ENCODE measurements around the gene RPS6KA3. TPM values are rescaled to one million over a fixed set of nuclear protein-coding genes. Genes with fewer than 3 reads are reported as not detected.

RPS6KA3 gene
- total and polyA plus RNA-seq, 2 of the 8 experiments (the other 6 are each of a cell fraction or from before 2014, with no cell fraction given): 7.1 to 13.0 TPM

- Histone ChIP-seq H4K5ac (ENCODE audit: insufficient read length, low read depth, low read length) (no peak overlapping the region), H2BK120ac (replicated peaks; ENCODE audit: low read depth, low read length) (no peak overlapping the region), H3K23me2 (ENCODE audit: low read depth, low read length) (peaks cover 3% of the 10 kb centered on the region; the same call in 1 of the 2 replicates), H3K9ac (replicated peaks in 1 of 4; ENCODE audit: extremely low read depth in 1 of 4, low read depth in 3 of 4, low read length in 3 of 4) (no peak overlapping the region), H3K27ac (ENCODE audit: low read depth, low read length) (no peak overlapping the region), H4K8ac (ENCODE audit: extremely low read depth, insufficient read depth, low read length) (no peak overlapping the region), H3K14ac (ENCODE audit: insufficient read length) (no peak overlapping the region), H2BK20ac (ENCODE audit: low read length) (no peak overlapping the region), H2BK15ac (ENCODE audit: low read length) (no peak overlapping the region), H2AK5ac (ENCODE audit: low read depth, low read length) (no peak overlapping the region), H2AFZ (ENCODE audit: low read length) (no peak overlapping the region), H3K4me3 (ENCODE audit: extremely low read depth in 1 of 4, insufficient read depth in 2 of 4, low read depth in 3 of 4, low read length in 4 of 4) (no peak overlapping the region), H3K4me1 (replicated peaks in 1 of 4; ENCODE audit: control insufficient read depth in 3 of 4, insufficient read depth in 4 of 4, low read length in 3 of 4) (peaks cover 0 to 4% (median 0%) of the 10 kb centered on the region in 4 experiments; a peak in 3 of 7 replicates), H3K27me3 (replicated peaks in 1 of 4; ENCODE audit: control insufficient read depth in 3 of 4, extremely low read depth in 1 of 4, insufficient read depth in 3 of 4, low read length in 3 of 4) (peaks cover 4 to 17% (median 13%) of the 10 kb centered on the region in 4 experiments), H3K79me2 (ENCODE audit: control insufficient read depth in 1 of 2, insufficient read depth in 2 of 2, low read length in 2 of 2) (peaks cover 0 to 5% of the 10 kb centered on the region in 2 experiments; a peak in 2 of 4 replicates), H2BK5ac (ENCODE audit: low read depth, low read length) (no peak overlapping the region), H3K4me2 (ENCODE audit: insufficient read depth in 1 of 2, low read depth in 2 of 2, low read length in 2 of 2) (no peak overlapping the region), H3K23ac (ENCODE audit: insufficient read length) (no peak overlapping the region), H3K79me1 (ENCODE audit: low read depth, low read length) (no peaks in the 10 kb centered on the region), H3K36me3 (ENCODE audit: control insufficient read depth in 2 of 4, insufficient read depth in 4 of 4, low read length in 3 of 4) (no peaks in the 10 kb centered on the region), H3K9me3 (ENCODE audit: insufficient read depth in 2 of 2, low read depth in 1 of 2, low read length in 1 of 2) (no peaks in the 10 kb centered on the region), H3K56ac (replicated peaks; ENCODE audit: insufficient read length, low read depth, low read length) (no peak overlapping the region), H3K4ac (replicated peaks; ENCODE audit: insufficient read length, low read depth, low read length) (no peak overlapping the region), H3K18ac (ENCODE audit: extremely low read depth, low read length) (no peak overlapping the region), H4K20me1 (replicated peaks in 1 of 2; ENCODE audit: control insufficient read depth in 1 of 2, insufficient read depth in 2 of 2, low read length in 2 of 2) (peaks cover 0 to 3% of the 10 kb centered on the region in 2 experiments), H4K91ac (replicated peaks; ENCODE audit: insufficient read length, low read length) (no peak overlapping the region), H2BK12ac (ENCODE audit: low read depth, low read length) (no peak overlapping the region)
- DNase-seq (ENCODE audit: low read depth in 1 of 2, low spot score in 2 of 2) (no peak), FAIRE-seq (no peak)
- CTCF ChIA-PET (ENCODE audit: partially characterized antibody): interaction anchor here (0.7 to 1.0 kb wide), 2 partner anchors 84 to 500 kb away, joined by 3 to 5 read pairs; no protein-coding TSS in a partner anchor
- POLR2A ChIA-PET (ENCODE audit: partially characterized antibody): no interaction called here
- WGBS, 2 experiments (ENCODE audit: extremely low coverage in 1 of 2, insufficient coverage in 1 of 2, insufficient read length in 1 of 2, insufficient replicate concordance in 2 of 2, low coverage in 1 of 2, low lambda C conversion rate in 2 of 2, missing lambda C conversion rate in 1 of 2): 73% methylated on average over 4 of the region's 4 CpGs; no CpG with 5 or more reads in 1 of the 2 experiments
- no peak for TF ChIP-seq SP4 (IDR thresholded peaks at IDR 0.05; ENCODE audit: low read length)
- no peak for TF ChIP-seq GTF2F1 (IDR thresholded peaks at IDR 0.05; ENCODE audit: borderline replicate concordance, low read depth, low read length)
- no peak for TF ChIP-seq EP300 (IDR thresholded peaks at IDR 0.05; ENCODE audit: borderline replicate concordance in 1 of 2, low read depth in 2 of 2, low read length in 2 of 2)
- TF ChIP-seq POLR2AphosphoS5 (IDR thresholded peaks at IDR 0.05; ENCODE audit: low read depth, low read length): no peak
- TF ChIP-seq SP1 (IDR thresholded peaks at IDR 0.05; ENCODE audit: low read depth, low read length): no peak
- TF ChIP-seq TAF7 (optimal IDR thresholded peaks at IDR 0.05; ENCODE audit: borderline replicate concordance, low read depth, low read length): no peak
- no peak for TF ChIP-seq SIRT6 (IDR thresholded peaks at IDR 0.05; ENCODE audit: low read length)
- no peak for TF ChIP-seq SIN3A (conservative IDR thresholded peaks at IDR 0.05 in 1 of 2, IDR thresholded peaks at IDR 0.05 in 1 of 2; ENCODE audit: low read depth in 1 of 2, low read length in 2 of 2)
- no peak for TF ChIP-seq RFX5 (IDR thresholded peaks at IDR 0.05; ENCODE audit: borderline replicate concordance, low read depth, low read length)
- TF ChIP-seq ZNF274 (IDR thresholded peaks at IDR 0.05; ENCODE audit: borderline replicate concordance, extremely low read depth, low read length): no peak
- no peak for TF ChIP-seq POU5F1 (IDR thresholded peaks at IDR 0.05; ENCODE audit: low read depth, low read length)
Observed at GRCh38 chrX:20269848-20270561, 3.3 kb upstream of the RPS6KA3 start.
